ENCODE measurements around the gene SH3TC2. TPM values are rescaled to one million over a fixed set of nuclear protein-coding genes. Genes with fewer than 3 reads are reported as not detected.

The SH3TC2 gene
- polyA plus RNA-seq, 4 donors: 0.36 to 0.68 TPM; not detected in 2

DNA sequence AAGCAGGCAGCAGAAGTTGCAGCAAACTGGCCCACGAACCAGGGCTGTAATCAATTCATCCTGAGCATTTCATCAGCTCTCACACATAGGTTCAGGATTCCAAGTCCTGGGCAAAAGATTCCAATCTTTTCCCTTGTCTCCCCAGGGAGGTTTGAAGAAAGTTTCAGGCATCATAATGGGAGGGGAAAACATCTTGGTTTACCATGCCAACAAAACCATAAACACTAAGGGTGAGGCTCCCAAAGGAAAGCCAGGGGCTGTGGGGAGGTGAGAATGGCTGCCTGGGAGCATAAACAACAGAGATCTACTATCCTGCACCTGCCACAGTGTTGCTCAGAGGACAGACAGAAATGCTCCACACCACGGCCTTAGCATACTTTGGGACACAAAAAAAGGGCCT, 94.6 kb downstream of the SH3TC2 start:
- Histone ChIP-seq H3K36me3 (ENCODE audit: control insufficient read depth in 3 of 3, insufficient read depth in 2 of 3, low read depth in 1 of 3, low read length in 3 of 3) (no peaks in the 10 kb centered on the region), H3K9me3 (ENCODE audit: control insufficient read depth in 2 of 2, insufficient read depth in 1 of 2, low read depth in 1 of 2, low read length in 1 of 2) (no peaks in the 10 kb centered on the region), H3K27ac (ENCODE audit: low read depth in 1 of 3, low read length in 2 of 3) (no peak overlapping the region), H3K4me3 (ENCODE audit: low read depth in 1 of 3, low read length in 3 of 3) (no peak overlapping the region), H3K4me1 (ENCODE audit: control insufficient read depth in 3 of 3, insufficient read depth in 2 of 3, low read depth in 1 of 3, low read length in 2 of 3) (peaks cover 0 to 6% (median 0%) of the 10 kb centered on the region in 3 donors), H3K27me3 (ENCODE audit: control insufficient read depth in 3 of 3, insufficient read depth in 3 of 3, low read length in 3 of 3) (no peaks in the 10 kb centered on the region)
- FAIRE-seq: no peak
- no peak for DNase-seq
- WGBS, 3 donors: 20 to 68% (median 36%) methylated on average over 2 of the region's 2 CpGs

DNA sequence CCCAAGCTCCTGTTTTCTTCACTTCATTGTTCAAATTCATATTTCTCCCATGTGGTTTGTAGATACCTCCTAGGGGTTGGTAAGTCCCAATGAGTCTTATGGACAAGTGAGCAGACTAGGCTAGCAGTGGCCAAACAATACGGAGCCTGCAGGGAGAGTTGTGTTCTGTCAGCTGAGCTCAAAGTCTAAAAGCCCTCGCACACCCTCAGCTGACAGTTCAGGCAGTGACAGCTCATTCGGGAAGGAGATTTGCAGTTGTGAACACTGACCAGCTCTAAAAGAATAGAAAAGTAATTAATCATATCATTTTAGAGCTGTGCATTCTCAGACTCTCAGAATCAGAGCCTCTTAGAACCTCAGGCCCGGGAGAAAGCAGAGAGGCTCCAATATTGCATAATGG, 95.1 kb downstream of the SH3TC2 start:
- Histone ChIP-seq H3K27ac (ENCODE audit: low read depth in 1 of 3, low read length in 2 of 3) (no peak overlapping the region), H3K36me3 (ENCODE audit: control insufficient read depth in 3 of 3, insufficient read depth in 2 of 3, low read depth in 1 of 3, low read length in 3 of 3) (no peaks in the 10 kb centered on the region), H3K4me1 (ENCODE audit: control insufficient read depth in 3 of 3, insufficient read depth in 2 of 3, low read depth in 1 of 3, low read length in 2 of 3) (peaks cover 0 to 4% (median 0%) of the 10 kb centered on the region in 3 donors), H3K4me3 (ENCODE audit: low read depth in 1 of 3, low read length in 3 of 3) (no peak overlapping the region), H3K9me3 (ENCODE audit: control insufficient read depth in 2 of 2, insufficient read depth in 1 of 2, low read depth in 1 of 2, low read length in 1 of 2) (no peaks in the 10 kb centered on the region), H3K27me3 (ENCODE audit: control insufficient read depth in 3 of 3, insufficient read depth in 3 of 3, low read length in 3 of 3) (no peaks in the 10 kb centered on the region)
- DNase-seq: peak; percentile 39 to 48
- FAIRE-seq: no peak
- WGBS, 3 donors: 19 to 70% (median 28%) methylated on average over 4 of the region's 4 CpGs

DNA sequence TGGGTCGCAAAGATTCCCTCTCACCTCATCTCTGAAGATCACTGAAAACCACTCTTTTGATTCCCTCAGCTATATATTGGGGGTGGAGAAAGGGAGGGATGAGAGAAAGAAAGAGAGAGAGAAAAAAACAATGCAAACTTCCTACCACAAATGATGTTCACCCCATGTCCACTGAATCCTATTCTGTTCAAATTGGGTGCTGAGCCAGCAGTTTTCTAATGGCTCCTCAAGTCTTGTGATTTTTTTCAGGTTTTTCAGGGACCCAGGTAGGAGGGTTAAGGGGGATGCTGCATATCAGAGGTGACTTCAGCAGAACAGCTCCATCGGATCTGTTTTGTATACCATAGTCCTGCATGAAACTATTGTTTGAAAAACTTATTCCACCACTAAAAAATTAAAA, 95.9 kb downstream of the SH3TC2 start:
- DNase-seq (no peak), FAIRE-seq (no peak)
- Histone ChIP-seq H3K27ac (ENCODE audit: low read depth in 1 of 3, low read length in 2 of 3) (no peak overlapping the region), H3K27me3 (ENCODE audit: control insufficient read depth in 3 of 3, insufficient read depth in 3 of 3, low read length in 3 of 3) (no peaks in the 10 kb centered on the region), H3K4me1 (ENCODE audit: control insufficient read depth in 3 of 3, insufficient read depth in 2 of 3, low read depth in 1 of 3, low read length in 2 of 3) (no peaks in the 10 kb centered on the region), H3K9me3 (ENCODE audit: control insufficient read depth in 2 of 2, insufficient read depth in 1 of 2, low read depth in 1 of 2, low read length in 1 of 2) (no peaks in the 10 kb centered on the region), H3K4me3 (ENCODE audit: low read depth in 1 of 3, low read length in 3 of 3) (no peak overlapping the region), H3K36me3 (ENCODE audit: control insufficient read depth in 3 of 3, insufficient read depth in 2 of 3, low read depth in 1 of 3, low read length in 3 of 3) (no peaks in the 10 kb centered on the region)
- WGBS, 3 donors: 88 to 93% (median 92%) methylated on average over 2 of the region's 2 CpGs

DNA sequence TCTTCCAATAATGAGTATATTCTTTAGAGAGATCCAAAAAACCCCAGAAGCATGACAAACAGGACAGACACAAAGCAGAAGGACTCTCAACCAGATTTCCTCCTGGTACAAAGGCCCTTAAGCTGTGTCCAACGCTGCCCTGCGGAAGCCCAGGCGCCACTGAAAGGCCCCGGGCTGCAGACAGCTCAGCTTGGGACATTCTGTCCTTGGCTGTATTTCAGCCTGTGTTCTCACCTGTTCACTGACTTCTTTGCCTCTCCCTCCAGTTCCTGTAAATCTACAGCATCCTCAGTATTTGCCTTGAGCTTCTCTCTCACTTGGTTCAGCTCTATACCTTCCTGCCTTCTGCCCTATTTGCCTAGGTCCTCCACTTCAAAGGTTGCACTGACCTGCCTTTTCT, 96.5 kb downstream of the SH3TC2 start:
- 79 to 92% (median 79%) methylated on average over 4 of the region's 4 CpGs for WGBS, 3 donors
- H3K4me3 ChIP-seq (ENCODE audit: low read depth in 1 of 3, low read length in 3 of 3): no peak overlapping the region
- DNase-seq (no peak), FAIRE-seq (no peak)
- no peak overlapping the region for H3K27ac ChIP-seq (ENCODE audit: low read depth in 1 of 3, low read length in 2 of 3)
- no peaks in the 10 kb centered on the region for H3K27me3 ChIP-seq (ENCODE audit: control insufficient read depth in 3 of 3, insufficient read depth in 3 of 3, low read length in 3 of 3)
- H3K9me3 ChIP-seq (ENCODE audit: control insufficient read depth in 2 of 2, insufficient read depth in 1 of 2, low read depth in 1 of 2, low read length in 1 of 2): no peaks in the 10 kb centered on the region
- H3K36me3 ChIP-seq (ENCODE audit: control insufficient read depth in 3 of 3, insufficient read depth in 2 of 3, low read depth in 1 of 3, low read length in 3 of 3): no peaks in the 10 kb centered on the region
- H3K4me1 ChIP-seq (ENCODE audit: control insufficient read depth in 3 of 3, insufficient read depth in 2 of 3, low read depth in 1 of 3, low read length in 2 of 3): no peaks in the 10 kb centered on the region

DNA sequence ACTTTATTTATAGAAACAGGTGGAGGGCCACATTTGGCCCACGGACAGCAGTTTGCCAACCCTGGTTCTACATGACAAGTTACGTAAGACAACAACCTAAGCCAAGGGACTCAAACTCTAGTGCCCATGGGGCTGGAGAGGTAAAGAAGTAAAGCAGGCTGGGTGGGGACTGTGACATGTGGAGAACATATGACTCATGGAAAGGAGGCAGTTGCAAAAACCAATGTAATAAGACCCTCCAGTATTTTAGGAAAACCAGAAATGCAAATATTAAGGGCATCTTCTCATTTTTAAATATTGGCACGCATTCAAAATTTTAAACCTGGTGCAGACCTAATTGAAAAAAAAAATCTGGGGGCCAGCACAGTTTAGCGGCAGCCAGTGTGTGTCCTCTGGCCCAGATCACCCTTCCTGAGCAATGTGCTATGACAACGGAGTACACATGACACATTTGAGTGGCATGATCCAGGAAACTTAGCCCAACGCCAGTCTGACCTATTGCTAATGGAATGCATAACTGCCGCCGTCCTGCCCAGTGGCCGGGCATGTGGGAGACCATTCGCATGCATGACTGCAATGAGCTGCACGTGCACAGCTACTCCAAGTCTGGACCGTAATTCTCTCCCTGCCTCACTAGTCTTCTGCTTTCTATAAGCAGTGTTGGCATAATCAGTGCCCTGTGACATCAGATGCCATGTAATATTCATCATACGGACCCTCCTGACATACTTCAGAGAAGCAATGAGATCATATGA, 97.2 kb downstream of the SH3TC2 start:
- DNase-seq (no peak), FAIRE-seq (no peak)
- H3K4me3 ChIP-seq (ENCODE audit: low read depth in 1 of 3, low read length in 3 of 3): no peak overlapping the region
- H3K27ac ChIP-seq (ENCODE audit: low read depth in 1 of 3, low read length in 2 of 3): no peak overlapping the region
- H3K27me3 ChIP-seq (ENCODE audit: control insufficient read depth in 3 of 3, insufficient read depth in 3 of 3, low read length in 3 of 3): no peaks in the 10 kb centered on the region
- no peaks in the 10 kb centered on the region for H3K36me3 ChIP-seq (ENCODE audit: control insufficient read depth in 3 of 3, insufficient read depth in 2 of 3, low read depth in 1 of 3, low read length in 3 of 3)
- no peaks in the 10 kb centered on the region for H3K4me1 ChIP-seq (ENCODE audit: control insufficient read depth in 3 of 3, insufficient read depth in 2 of 3, low read depth in 1 of 3, low read length in 2 of 3)
- 78 to 85% (median 81%) methylated on average over 13 of the region's 13 CpGs for WGBS, 3 donors
- no peaks in the 10 kb centered on the region for H3K9me3 ChIP-seq (ENCODE audit: control insufficient read depth in 2 of 2, insufficient read depth in 1 of 2, low read depth in 1 of 2, low read length in 1 of 2)

DNA sequence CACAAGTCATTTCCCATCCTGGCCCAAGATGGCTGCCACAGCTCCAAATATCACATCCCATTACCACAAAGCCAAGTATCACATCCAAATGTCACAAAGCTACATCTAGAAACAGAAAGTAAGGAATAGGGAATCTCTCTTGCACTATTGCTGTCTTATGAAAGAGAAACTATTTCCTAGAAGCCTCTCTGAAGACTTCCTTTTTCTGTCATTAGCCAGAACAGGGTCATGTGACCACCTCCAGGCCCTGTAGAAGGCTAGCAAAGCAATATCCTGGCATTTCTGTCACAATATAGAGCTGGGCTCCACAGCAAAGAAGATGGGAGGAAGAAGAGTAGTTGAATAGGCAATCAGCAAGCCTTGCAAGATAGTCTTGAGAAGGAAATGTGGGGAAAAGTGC, 99.2 kb downstream of the SH3TC2 start:
- Histone ChIP-seq H3K4me3 (ENCODE audit: low read depth in 1 of 3, low read length in 3 of 3) (no peak overlapping the region), H3K9me3 (ENCODE audit: control insufficient read depth in 2 of 2, insufficient read depth in 1 of 2, low read depth in 1 of 2, low read length in 1 of 2) (no peaks in the 10 kb centered on the region), H3K4me1 (ENCODE audit: control insufficient read depth in 3 of 3, insufficient read depth in 2 of 3, low read depth in 1 of 3, low read length in 2 of 3) (no peaks in the 10 kb centered on the region), H3K27ac (ENCODE audit: low read depth in 1 of 3, low read length in 2 of 3) (no peak overlapping the region), H3K27me3 (ENCODE audit: control insufficient read depth in 3 of 3, insufficient read depth in 3 of 3, low read length in 3 of 3) (no peaks in the 10 kb centered on the region), H3K36me3 (ENCODE audit: control insufficient read depth in 3 of 3, insufficient read depth in 2 of 3, low read depth in 1 of 3, low read length in 3 of 3) (no peaks in the 10 kb centered on the region)
- peak in 1 of 2 donors; percentile 5 for DNase-seq
- no peak for FAIRE-seq

DNA sequence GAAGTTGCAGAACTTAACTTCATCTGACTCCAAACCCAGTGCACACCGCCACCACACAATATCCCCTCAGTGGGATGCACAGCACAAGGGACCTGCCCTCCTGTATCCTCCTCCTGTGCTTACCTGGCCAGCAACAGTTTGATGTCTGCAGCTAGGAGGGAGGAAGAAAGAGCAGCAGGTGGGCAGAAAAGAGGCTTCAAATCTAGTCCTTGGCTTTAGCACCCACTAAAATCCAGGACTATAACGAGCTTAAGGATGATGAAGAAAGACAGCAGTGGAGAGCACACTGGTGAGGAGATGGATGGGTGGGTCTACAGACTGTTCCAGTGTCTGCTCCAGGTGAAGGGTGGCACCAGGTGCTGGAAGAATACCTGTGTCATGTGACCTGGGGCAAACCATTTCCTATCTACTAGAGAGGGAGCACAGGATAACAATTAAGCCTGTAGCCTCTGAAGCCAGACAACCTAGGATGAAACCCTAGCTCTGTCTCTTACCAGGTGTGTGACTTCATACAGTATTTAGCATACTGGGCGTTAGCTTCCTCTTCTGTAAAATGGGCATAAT, 100.0 kb downstream of the SH3TC2 start:
- H3K27me3 ChIP-seq (ENCODE audit: control insufficient read depth in 3 of 3, insufficient read depth in 3 of 3, low read length in 3 of 3): no peaks in the 10 kb centered on the region
- WGBS, 3 donors: 71 to 92% (median 85%) methylated on average over 3 of the region's 3 CpGs
- no peaks in the 10 kb centered on the region for H3K9me3 ChIP-seq (ENCODE audit: control insufficient read depth in 2 of 2, insufficient read depth in 1 of 2, low read depth in 1 of 2, low read length in 1 of 2)
- no peak overlapping the region for H3K27ac ChIP-seq (ENCODE audit: low read depth in 1 of 3, low read length in 2 of 3)
- H3K36me3 ChIP-seq (ENCODE audit: control insufficient read depth in 3 of 3, insufficient read depth in 2 of 3, low read depth in 1 of 3, low read length in 3 of 3): no peaks in the 10 kb centered on the region
- no peak overlapping the region for H3K4me3 ChIP-seq (ENCODE audit: low read depth in 1 of 3, low read length in 3 of 3)
- FAIRE-seq (no peak), DNase-seq (no peak)
- no peaks in the 10 kb centered on the region for H3K4me1 ChIP-seq (ENCODE audit: control insufficient read depth in 3 of 3, insufficient read depth in 2 of 3, low read depth in 1 of 3, low read length in 2 of 3)

DNA sequence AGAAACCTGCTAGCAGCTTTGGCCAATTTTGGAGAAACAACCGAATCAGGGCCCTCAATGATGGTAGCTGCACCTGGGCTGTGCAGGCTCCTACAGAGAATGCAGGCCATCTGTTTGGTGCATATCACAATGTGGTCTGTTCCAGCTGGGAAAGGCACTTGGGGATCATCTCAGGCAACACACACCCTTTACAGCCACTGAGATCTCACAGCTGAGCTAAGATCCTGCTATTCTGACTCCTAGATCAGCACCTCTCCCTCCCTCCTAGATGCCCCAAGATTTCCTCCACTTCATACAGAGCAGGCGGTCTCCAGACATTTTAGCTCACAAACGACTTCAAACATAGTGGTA, 100.7 kb downstream of the SH3TC2 start:
- no peaks in the 10 kb centered on the region for H3K9me3 ChIP-seq (ENCODE audit: control insufficient read depth in 2 of 2, insufficient read depth in 1 of 2, low read depth in 1 of 2, low read length in 1 of 2)
- WGBS, 3 donors: 71 to 81% (median 79%) methylated on average over 3 of the region's 3 CpGs
- DNase-seq (no peak), FAIRE-seq (no peak)
- H3K4me3 ChIP-seq (ENCODE audit: low read depth in 1 of 3, low read length in 3 of 3): no peak overlapping the region
- no peaks in the 10 kb centered on the region for H3K36me3 ChIP-seq (ENCODE audit: control insufficient read depth in 3 of 3, insufficient read depth in 2 of 3, low read depth in 1 of 3, low read length in 3 of 3)
- H3K4me1 ChIP-seq (ENCODE audit: control insufficient read depth in 3 of 3, insufficient read depth in 2 of 3, low read depth in 1 of 3, low read length in 2 of 3): no peaks in the 10 kb centered on the region
- H3K27ac ChIP-seq (ENCODE audit: low read depth in 1 of 3, low read length in 2 of 3): no peak overlapping the region
- H3K27me3 ChIP-seq (ENCODE audit: control insufficient read depth in 3 of 3, insufficient read depth in 3 of 3, low read length in 3 of 3): no peaks in the 10 kb centered on the region
